ENCODE results near the gene PPARGC1A.

- TF ChIP-seq, protein P1, sequence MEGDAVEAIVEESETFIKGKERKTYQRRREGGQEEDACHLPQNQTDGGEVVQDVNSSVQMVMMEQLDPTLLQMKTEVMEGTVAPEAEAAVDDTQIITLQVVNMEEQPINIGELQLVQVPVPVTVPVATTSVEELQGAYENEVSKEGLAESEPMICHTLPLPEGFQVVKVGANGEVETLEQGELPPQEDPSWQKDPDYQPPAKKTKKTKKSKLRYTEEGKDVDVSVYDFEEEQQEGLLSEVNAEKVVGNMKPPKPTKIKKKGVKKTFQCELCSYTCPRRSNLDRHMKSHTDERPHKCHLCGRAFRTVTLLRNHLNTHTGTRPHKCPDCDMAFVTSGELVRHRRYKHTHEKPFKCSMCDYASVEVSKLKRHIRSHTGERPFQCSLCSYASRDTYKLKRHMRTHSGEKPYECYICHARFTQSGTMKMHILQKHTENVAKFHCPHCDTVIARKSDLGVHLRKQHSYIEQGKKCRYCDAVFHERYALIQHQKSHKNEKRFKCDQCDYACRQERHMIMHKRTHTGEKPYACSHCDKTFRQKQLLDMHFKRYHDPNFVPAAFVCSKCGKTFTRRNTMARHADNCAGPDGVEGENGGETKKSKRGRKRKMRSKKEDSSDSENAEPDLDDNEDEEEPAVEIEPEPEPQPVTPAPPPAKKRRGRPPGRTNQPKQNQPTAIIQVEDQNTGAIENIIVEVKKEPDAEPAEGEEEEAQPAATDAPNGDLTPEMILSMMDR (IDR thresholded peaks at IDR 0.05), result no peak
- TF ChIP-seq POLR2AphosphoS5 (IDR thresholded peaks at IDR 0.05), result no peak
Observed at GRCh38 chr4:23920716-23921446, 31.0 kb upstream of the PPARGC1A start.
